ENCODE measurements around the gene SEPTIN3.

The SEPTIN3 gene

GRCh38 chr22:41975299-41976069, 6.2 kb downstream of the SEPTIN3 start:
- DNase-seq (ENCODE audit: low spot score) = no peak

- peak; percentile 30 for DNase-seq (ENCODE audit: low spot score)
These were observed 7.0 kb downstream of the SEPTIN3 start for GRCh38 chr22:41976070-41976901.

DNA sequence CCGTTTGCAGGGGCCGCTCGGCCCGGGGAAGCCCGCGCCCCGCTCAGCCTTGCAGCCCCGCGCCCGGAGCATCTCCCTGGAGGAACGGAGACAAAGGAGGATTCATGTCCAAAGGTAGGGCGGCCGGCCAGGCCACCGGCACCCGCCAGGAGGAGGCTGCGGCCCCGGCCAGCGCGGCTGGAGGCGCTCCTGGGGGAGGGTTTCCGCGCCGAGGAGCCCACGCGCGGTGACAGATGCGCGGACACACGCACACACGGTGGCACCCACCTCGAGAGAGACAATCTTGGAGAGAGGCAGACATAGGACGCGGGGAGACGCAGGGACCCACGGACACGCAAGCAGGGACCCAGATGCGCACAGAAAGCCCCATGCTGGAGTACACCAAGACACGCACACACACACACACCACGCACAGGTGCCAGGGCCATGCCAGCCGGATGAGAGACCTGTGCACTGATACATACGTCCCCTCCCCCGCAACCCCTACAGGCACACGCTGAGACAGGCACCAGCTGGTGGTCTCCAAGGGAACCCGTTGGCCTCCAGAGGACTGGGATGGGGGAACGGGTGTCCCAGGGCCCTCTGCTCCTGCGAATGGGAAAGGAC, 7.8 kb downstream of the SEPTIN3 start:
- DNase-seq (ENCODE audit: low spot score) = no peak

DNA sequence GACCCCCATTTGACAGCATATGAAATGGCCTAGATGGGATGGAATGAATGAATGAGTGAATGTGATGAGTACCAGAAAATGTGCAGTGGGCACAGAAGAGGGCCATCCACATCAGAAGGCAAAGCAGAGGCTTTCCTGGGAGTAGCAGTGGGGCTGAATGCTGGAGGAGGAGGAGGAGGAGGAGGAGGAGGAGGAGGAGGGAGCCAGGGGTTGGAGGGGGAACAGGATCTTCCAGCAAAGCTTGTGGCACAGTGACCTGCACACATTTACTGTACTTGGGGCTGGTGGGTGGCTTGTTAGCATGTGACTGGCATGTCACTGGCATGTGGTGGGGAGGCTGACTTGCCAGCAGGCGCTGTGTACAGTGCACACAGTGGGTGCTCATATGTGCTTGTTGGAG, 9.5 kb downstream of the SEPTIN3 start:
- DNase-seq (ENCODE audit: low spot score) = no peak

GRCh38 chr22:41979423-41980250, 10.4 kb downstream of the SEPTIN3 start:
- DNase-seq (ENCODE audit: low spot score) = no peak

GRCh38 chr22:41982865-41983264, 13.6 kb downstream of the SEPTIN3 start:
- DNase-seq (ENCODE audit: low spot score) = no peak

DNA sequence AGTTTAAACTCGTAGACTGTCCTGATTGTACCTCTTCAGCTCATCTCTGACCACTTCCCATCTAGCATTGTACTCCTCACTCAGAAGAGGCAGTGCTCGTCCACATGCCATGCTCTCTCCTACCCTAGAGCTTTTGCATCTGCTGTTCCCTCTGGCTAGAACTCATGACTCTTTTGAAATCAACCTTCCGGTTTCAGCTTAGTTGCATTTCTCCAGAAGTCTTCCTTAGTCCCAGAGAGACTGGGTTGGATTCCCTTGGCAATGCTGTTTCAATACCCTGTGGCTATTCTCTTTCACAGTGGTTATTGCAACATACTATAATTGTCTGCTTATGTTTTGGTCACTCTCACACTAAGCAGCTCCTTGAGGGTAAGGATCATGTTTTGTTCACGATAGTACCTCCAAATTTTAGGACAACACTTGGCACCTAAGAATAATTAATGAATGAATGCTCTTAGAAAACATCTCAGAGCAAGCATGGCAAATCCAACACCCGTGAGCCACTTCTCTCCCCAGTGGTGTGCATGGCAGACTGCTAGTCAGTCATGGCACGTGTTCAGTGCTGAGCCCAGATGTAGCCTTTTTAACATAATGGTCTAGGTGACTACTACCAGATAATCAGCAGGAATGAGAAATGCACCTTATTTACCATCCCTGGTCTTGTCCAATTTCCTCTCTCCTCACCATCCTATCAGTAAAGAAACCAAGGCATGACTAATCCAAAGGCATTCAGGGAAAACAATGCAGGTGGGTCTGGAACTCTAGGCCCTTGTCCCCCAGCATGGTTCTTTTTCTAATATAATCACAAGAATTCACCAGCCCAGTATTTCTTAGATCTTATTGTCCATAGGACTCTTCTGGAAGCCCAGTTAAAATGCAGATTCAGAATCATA, 14.5 kb downstream of the SEPTIN3 start:
- DNase-seq (ENCODE audit: low spot score) = no peak

DNA sequence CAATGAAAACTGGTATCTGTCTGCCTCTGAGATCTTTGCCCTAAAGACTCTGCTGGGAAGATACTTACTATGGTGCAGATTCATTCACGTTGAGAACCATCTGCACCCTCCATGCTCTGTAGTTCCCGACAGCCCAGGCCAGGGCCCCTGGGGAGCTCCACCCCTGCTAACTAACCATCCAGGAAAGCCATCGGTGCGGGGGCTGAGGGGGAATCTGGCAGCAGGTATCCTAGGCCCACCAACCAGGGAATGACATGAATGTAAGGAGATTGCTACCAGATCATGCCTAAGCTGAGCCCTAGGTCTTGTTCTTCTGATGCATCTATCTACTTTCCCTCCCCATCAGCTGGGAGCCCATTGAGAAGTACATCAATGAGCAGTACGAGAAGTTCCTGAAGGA, 18.0 kb downstream of the SEPTIN3 start:
- DNase-seq (ENCODE audit: low spot score) = no peak

GRCh38 chr22:41989246-41989645, 20.0 kb downstream of the SEPTIN3 start:
- DNase-seq (ENCODE audit: low spot score) = no peak

- DNase-seq (ENCODE audit: low spot score) = no peak
These were observed 21.9 kb downstream of the SEPTIN3 start for GRCh38 chr22:41991111-41991510.

DNA sequence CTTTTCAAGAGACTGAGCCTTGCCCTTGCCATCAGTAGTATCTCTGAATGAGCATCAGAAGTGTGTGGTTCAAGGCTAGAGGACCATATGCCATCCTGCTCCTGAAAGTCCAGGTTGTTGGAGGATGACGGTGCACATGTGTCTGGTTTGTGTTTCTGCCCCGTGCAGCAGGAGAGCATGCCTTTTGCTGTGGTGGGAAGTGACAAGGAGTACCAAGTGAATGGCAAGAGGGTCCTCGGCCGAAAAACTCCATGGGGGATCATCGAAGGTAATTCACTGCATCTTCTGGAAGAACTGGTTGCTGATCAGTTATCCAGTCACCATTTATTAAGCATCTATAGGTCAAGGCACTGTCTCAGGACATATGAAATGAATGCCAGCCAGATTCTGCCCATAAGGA, 23.3 kb downstream of the SEPTIN3 start:
- DNase-seq (ENCODE audit: low spot score) = no peak

- no peak for DNase-seq (ENCODE audit: low spot score)
These were observed 26.0 kb downstream of the SEPTIN3 start for GRCh38 chr22:41995211-41995610.

- no peak for DNase-seq (ENCODE audit: low spot score)
These were observed 27.6 kb downstream of the SEPTIN3 start for GRCh38 chr22:41996826-41997225.

DNA sequence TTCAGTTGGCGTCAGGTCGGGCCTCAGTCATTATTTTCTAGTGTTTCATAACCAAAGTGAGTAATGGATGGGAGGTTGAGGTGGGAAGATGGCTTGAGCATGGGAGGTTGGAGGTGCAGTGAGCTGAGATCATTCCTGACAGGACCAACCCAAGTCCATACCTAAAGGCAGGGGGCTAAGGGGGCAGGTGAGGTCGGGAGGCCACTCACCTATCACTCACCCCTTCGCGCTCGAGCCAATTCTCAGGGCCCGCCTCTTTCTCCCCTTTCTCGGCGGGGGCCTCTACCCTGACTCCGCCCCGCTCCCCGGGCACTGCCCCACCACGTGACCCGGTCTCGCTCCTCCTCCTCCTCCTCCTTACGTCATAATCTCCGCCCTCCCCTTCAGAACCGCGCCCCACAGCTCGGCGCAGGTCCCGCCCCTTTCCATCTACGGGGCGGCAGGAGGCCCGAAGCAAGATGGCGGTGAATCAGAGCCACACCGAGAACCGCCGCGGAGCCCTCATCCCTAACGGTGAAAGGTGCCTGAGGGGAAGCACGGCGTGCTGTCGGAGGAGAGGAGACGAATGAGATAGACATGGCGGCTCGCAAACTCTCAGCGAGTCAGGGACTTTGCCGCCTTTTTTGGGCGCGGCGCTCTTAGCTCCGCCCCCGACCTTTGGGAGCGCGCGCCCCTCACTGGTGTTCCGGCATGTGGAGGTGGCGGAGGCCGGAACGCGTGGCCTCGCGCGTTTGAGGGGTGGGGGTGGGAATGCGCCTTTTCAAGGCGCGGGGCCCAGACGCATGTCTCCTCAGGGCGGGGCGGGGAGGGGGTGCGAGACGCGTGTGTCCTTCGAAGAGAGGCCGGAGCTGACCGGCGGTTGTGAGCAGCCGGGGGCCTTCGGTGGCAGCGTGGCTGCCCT, 29.4 kb downstream of the SEPTIN3 start, which contains the start of gene WBP2NL:
WBP2NL (plus strand) TSS at position 428 of the 901 bp plus-strand sequence; CDS start at position 459, 31 bp downstream.
- DNase-seq (ENCODE audit: low spot score) = peak; percentile 91

DNA sequence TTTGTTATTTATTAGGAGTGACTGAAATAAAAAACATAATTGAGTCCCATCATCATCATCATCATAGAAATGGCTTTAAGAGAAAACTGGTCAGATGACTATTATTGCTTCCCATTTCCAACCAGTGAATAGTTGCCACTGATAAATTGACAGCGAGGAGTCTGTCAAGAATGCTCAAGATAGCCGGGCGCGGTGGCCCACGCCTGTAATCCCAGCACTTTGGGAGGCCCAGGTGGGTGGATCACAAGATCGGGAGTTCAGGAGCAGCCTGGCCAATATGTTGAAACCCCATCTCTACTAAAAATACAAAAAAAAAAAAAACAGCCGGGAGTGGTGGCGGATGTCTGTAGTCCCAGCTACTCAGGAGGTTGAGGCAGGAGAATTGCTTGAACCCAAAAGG, 31.2 kb downstream of the SEPTIN3 start:
- DNase-seq (ENCODE audit: low spot score) = no peak

DNA sequence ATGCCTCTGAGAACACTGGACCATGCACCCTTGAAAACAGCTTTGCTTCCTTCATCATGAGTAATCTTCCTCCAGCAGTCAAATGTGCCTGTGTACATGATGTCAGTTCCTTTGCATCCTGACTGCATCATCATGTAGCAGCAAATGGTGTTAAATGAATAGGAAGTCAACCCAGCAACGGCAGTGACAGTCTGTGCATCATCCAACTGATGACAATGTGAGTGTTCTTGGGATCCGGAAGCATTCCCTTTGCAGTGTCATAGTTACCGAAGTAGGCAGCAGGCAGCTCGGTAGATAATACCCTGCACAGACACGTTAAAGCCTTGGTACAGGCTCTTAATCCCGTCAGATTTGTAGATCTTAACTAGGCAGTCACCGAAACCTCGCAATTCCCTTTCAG, 31.9 kb downstream of the SEPTIN3 start:
- no peak for DNase-seq (ENCODE audit: low spot score)

DNA sequence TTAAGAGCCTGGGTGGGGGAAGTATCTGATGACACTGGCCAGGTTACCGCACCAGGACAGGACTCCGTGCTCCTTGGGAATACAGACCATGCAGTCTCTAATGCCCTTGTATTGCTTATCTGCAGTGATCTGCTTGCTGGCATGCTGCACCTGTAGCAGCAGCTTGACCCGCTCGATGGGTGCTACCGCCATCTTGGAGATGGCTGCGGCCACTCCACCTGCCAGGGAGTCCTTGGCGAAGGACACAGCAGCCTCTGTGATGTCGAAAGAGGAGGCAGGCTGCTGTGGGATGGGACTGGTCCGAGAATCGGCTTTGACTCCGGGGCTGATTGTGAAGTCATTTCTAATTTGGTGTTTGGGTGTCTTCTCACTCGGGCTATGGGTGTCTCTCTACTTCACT, 32.5 kb downstream of the SEPTIN3 start:
- DNase-seq (ENCODE audit: low spot score) = no peak

GRCh38 chr22:42007922-42008321, 38.7 kb downstream of the SEPTIN3 start:
- DNase-seq (ENCODE audit: low spot score) = no peak

- DNase-seq (ENCODE audit: low spot score) = no peak
These were observed 41.5 kb downstream of the SEPTIN3 start for GRCh38 chr22:42010778-42011177.

- DNase-seq (ENCODE audit: low spot score) = no peak
These were observed 44.1 kb downstream of the SEPTIN3 start for GRCh38 chr22:42013385-42013784.

Measured in CD4-positive, alpha-beta T cell treated with Interleukin-2 at 100 ng/mL for 4 hours (primary cell).